ENCODE results near the gene TINCR. TPM values are rescaled to one million over a fixed set of nuclear protein-coding genes. Genes with fewer than 3 reads are reported as not detected.

Gene TINCR
- total RNA-seq, 3 donors from 2014 or later (not counting 1 experiment from before 2014, with no cell fraction given) = 1.6 to 2.2 (median 1.7) TPM

Other genes starting within 250 kb of the TINCR start
- gene PTPRS, start 227.1 kb downstream of the TINCR start, total RNA-seq = under 1 TPM; 0.47 to 0.73 (median 0.61) TPM
- not detected for gene ZNRF4, start 112.5 kb downstream of the TINCR start, total RNA-seq
- gene SAFB2, start 54.8 kb upstream of the TINCR start, total RNA-seq = 100 to 1,000 TPM; 232 to 264 (median 258) TPM
- gene SAFB, start 55.1 kb upstream of the TINCR start, total RNA-seq = 100 to 1,000 TPM; 195 to 229 (median 207) TPM
- gene MICOS13, start 112.6 kb upstream of the TINCR start, total RNA-seq = 10 to 100 TPM; 17.7 to 27.7 (median 25.1) TPM
- gene HSD11B1L, start 113.1 kb upstream of the TINCR start, total RNA-seq = 1 to 10 TPM; 1.1 to 3.7 (median 3.0) TPM
- gene RPL36, start 122.3 kb upstream of the TINCR start, total RNA-seq = 100 to 1,000 TPM; 363 to 505 (median 459) TPM
- 10 to 100 TPM; 50.5 to 61.8 (median 56.1) TPM for gene LONP1, start 152.2 kb upstream of the TINCR start, total RNA-seq
- gene CATSPERD, start 152.7 kb upstream of the TINCR start, total RNA-seq = not detected
- gene PRR22, start 216.8 kb upstream of the TINCR start, total RNA-seq = 1 to 10 TPM; 2.4 to 5.4 (median 4.2) TPM
- 100 to 1,000 TPM; 116 to 140 (median 128) TPM for gene DUS3L, start 223.2 kb upstream of the TINCR start, total RNA-seq
- gene NRTN, start 237.1 kb upstream of the TINCR start, total RNA-seq = under 1 TPM in 2 of 3 donors, not detected in 1; 0.33 to 0.34 TPM